GM18951 (cell line): ENCODE data around the gene ITPA.

Experiments
- POLR2A ChIP-seq: IDR thresholded peaks from 4 replicates; pipeline ENCODE4 v1.6.1; 2011; ENCODE audit warnings: mild to moderate bottlenecking; ENCODE audit not compliant: insufficient read length, insufficient read depth; ENCODE audit errors: extremely low read depth
- in situ Hi-C: fragments of 300-500 bp; cut with MboI; formaldehyde crosslinking; loops from one replicate; pipeline ENCODE4 v1.12.0; 2022; ENCODE audit warnings: low sequenced_read_pairs, mixed read lengths, inconsistent platforms; ENCODE audit not compliant: unreplicated experiment

Gene ITPA

GRCh38 chr20:3245711-3246110 lies 36.4 kb downstream of the ITPA start:
- TF ChIP-seq POLR2A, result no peak
- in situ Hi-C loops, result no loop called here

DNA sequence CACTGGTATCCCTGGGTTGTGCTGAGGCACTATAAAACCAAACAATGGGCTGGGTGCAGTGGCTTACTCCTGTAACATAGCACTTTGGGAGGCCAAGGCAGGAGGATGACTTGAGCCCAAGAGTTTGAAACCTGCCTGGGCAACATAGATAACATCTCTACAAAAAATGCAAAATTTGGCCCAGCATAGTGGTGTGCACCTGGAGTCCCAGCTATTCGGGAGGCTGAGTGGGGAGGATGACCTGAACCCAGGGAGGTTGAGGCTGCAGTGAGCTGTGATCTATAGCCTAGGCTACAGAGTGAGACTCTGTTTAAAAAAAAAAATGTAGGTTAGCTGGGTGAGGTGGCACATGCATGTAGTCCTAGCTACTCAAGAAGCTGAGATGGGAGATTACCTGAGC lies 37.4 kb downstream of the ITPA start:
- in situ Hi-C loops, result no loop called here

DNA sequence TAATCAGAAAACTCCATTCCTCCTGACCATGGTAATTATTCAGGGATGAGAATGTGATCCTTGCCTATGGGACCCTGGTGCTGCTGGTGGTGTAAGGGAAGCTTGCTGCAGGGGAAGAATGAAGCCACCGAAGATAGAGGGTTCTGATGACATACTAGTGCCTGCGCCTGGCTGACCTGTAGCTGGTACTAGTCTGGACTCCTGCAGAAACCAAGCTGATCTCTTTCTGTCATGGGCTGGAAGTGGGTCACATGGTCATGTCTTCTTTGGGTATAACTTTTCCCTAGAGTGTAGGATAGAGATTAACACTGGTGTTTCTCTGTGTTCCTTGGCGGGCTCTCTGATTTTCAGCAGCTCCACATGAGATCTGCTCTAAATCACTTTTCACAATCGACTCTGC lies 38.3 kb downstream of the ITPA start:
- in situ Hi-C loops, result no loop called here
- no peak for TF ChIP-seq POLR2A

More for the DNA sequence above, 37.4 kb downstream of the ITPA start:
- TF ChIP-seq POLR2A, result no peak

DNA sequence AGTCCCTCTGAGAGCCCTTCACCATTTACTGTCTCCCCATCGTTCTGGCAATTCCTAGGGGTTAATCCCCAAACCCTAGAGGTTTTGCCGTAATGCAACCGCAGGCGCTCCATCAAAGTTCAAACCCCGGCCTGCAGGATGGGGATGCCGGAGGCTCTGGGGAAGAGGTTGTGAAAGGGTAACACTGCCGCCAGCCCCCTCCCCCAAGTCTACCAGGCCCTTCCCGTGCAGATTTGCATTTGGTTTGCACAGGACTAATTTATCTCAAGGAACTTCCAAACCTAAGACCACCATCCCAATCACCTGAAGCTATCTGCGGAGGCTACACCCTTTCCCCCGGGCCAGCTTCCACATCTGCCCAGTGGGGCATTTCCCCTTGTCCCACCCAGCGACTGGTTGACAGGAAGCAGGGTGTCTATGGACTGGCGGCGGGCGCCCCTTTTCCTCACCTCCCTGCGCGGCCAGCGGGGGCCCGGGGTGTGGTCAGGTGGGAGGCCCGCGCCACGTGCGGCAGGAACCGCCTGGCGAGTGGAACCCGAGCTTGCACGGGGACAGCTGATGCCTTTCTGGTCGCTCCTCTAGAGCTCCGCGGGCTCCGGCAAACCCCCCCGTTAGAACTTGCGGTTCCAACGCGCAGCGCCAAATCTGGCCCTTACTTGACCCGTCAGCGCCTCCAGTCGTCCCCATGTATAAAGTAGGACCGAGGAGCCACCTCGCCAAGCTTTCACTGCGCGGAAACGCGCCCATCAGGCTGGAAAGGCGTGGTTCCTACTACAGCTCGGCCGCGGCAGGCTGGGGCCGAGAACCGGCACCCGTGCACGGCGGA lies 39.1 kb downstream of the ITPA start:
- TF ChIP-seq POLR2A, result no peak

DNA sequence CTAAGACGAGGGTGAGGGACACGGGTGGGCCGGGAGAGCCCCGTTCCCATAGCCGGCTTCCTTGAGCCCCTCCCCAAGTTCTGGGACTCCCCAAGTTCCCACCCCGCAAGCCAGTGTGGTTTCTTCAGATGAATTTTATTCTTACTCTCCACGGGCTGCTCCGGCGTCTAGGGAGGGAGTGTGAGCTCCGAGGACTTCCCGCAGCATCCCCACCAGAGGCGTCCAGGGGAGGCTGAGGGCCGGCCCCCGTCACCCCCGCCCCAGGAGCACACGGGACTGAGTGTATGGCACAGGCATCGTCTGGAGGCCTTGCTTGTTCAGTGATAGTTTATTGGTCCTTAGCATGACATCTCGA lies 39.7 kb downstream of the ITPA start:
- TF ChIP-seq POLR2A, result no peak
- in situ Hi-C loops, result no loop called here

More for the DNA sequence above, 39.1 kb downstream of the ITPA start:
- in situ Hi-C loops, result no loop called here

DNA sequence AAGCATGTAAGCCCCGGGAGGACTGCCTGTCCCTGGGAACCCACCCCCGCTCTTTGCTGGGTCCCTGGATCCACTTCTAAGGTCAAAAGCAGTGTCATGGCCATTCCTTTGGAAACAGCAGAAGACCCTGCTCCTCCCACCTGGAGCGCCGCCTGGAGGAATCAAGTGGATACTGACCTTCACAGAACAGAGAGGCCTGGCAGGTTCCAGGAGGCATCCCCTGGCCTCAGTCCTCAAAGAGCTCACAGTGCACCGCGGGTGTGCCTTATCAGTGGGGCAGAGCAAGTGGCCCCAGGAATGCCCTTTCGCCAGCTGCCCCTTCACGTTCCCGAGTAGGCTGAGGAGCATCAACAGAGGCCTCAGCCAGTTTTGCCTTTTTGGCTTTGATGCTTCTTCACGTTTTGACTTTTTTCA lies 40.8 kb downstream of the ITPA start:
- in situ Hi-C loops, result no loop called here
- no peak for TF ChIP-seq POLR2A

DNA sequence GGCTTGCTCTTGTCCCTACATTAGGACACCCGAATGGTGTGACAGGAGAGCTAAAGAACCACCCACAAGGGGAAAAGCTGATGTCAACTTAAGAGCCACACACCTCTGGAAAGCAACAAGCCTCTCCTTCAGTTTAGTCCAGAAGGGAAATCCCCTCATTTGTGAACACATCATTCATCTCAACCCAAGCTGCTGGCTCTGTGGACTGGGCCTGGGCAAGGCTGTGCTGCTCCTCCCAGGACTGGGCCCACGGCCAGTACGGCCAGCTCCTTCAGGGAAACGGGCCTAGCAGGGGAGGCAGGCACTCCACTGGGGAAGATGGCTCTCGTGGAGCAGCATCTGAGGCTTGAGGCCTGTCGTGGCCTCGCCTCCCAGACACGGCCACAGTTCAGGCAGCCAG lies 42.5 kb downstream of the ITPA start:
- in situ Hi-C loops, result no loop called here
- TF ChIP-seq POLR2A, result no peak

DNA sequence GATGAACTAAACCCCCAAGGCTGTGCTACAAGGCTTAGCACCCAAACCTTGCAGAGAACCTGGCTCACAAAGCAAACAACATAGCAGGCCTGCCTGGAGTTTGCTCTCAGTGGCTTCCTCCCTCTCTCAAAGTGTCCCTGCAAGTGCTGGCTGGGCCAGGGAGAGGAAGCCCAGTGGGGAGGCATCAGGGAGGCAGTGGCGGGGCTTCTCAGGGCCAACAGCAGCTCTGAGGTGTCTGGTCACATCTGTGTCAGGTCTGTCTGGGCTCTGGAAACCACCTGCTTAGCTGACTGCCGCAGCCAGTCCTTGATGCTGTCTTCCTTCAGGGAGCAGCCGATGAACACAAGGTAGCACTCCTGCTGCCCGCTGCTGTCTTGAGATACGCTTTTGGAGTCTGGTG lies 46.4 kb downstream of the ITPA start:
- in situ Hi-C loops, result no loop called here
- no peak for TF ChIP-seq POLR2A

- in situ Hi-C loops, result no loop called here
- TF ChIP-seq POLR2A, result no peak
Observed at GRCh38 chr20:3258429-3258828, 49.1 kb downstream of the ITPA start.

GRCh38 chr20:3262566-3262965 lies 53.3 kb downstream of the ITPA start:
- no peak for TF ChIP-seq POLR2A
- in situ Hi-C loops, result no loop called here

DNA sequence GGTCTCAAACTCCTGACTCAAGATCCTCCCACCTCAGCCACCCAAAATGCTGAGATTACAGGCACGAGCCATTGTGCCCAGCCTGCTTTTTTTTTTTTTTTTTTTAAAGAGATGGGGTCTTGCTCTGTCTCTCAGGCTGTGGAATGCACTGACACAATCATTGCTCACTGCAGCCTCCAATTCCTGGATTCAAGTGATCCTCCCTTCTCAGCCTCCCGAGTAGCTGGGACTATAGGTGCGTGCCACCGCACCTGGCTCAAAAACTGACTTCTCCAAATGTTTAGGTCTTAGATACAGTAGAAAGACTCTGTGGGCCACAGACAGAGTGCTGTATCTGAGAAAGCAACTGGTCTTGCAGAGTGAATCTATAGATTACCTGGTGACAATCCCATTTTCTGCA lies 60.8 kb downstream of the ITPA start:
- in situ Hi-C loops, result no loop called here
- no peak for TF ChIP-seq POLR2A

DNA sequence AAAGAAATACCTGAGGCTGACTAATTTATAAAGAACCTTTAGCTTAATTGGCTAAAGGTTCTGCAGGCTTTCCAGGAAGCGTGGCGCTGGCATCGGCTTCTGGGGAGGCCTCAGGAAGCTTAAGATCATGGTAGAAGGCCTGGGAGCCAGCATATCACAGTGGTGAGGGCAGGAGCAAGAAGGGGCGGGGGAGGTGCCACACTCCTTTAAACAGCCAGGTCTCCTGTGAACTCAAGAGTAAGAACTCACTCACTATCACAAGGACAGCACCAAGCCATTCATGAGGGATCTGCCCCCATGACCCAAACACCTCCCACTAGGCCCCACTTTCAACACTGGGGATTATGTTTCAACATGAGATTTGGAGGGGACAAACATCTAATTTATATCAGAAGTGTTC lies 64.1 kb downstream of the ITPA start:
- in situ Hi-C loops, result no loop called here
- no peak for TF ChIP-seq POLR2A
